ENCODE data around the gene DDX18.

Gene DDX18

DNA sequence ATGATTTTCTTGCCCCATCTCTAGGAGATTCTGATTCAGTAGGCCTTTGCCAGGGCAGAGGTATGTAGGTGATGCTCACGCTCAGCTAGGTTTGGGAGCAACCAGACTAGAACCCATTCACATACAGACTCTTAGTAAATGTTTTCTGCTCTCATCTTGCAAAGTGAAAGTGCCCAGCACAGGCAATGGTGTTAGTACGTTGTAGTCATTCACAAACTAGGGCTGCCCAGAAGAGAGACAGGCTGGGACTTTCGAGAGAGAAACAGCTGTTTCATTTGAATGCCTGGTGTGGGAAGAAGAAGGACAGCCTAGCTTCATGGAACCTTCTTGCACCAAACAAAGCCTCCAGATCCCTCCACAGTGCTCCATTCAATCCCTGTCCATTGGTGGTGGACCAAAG lies 19.4 kb downstream of the DDX18 start:
- no peak for DNase-seq (ENCODE audit: low read depth in 4 of 4, low spot score in 1 of 4)

DNA sequence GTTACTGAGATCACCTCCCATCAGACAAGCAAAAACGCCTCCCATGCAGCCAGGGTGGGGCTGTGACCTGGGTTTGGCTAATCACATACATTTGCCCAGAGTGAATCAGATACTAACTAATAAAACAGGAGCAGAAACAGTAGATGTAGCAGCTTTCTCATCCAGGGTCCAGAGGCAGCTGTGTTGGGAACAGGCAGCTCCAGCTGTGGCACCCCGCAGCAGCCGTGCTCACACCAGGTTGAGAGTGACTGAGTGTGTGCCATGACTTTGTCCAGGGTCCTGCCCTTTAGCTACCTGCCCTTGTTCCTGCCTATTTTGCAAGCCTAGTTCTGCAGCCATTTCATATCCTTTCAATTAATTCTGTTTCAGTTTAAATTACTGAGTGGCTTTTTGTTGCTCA lies 20.5 kb downstream of the DDX18 start:
- no peak for DNase-seq (ENCODE audit: low read depth in 4 of 4, low spot score in 1 of 4)

DNA sequence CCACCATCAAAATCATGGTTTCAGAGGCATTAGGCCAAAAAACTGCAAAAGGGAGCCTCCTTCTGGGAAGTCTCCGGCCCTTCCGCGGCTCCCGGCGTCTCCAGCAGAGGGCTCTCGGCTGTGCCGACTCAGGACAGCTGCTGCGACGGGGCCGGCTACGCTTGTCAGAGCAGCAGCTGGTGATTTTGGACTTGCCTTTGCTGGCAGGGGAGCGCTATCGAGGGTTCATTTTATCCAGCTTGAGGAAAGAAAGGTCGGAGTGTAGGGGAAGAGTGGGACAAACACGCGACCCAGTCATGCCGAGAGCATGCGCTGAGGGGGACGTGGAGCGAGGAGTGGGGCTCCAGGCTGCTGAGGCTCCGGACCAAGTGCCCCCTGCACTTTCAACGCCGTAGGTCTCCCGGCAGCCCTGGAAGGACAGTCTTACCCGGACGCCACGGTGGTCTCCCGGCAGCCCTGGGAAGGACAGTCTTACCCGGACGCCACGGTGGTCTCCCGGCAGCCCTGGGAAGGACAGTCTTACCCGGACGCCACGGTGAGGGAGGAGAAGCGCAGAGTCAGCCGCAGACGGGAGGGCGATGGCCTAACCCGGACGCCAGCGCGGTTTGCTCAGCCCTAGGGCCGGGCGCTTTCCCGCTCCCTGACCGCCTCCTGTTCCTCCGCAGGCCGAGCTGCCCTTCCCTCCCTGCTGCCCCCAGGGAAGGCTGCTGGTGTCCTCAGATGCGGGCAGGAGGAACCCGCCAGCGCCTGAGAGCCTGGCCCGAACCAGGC lies 21.7 kb downstream of the DDX18 start:
- peak; percentile 26 to 36 (median 34) for DNase-seq (ENCODE audit: low read depth in 4 of 4, low spot score in 1 of 4)

DNA sequence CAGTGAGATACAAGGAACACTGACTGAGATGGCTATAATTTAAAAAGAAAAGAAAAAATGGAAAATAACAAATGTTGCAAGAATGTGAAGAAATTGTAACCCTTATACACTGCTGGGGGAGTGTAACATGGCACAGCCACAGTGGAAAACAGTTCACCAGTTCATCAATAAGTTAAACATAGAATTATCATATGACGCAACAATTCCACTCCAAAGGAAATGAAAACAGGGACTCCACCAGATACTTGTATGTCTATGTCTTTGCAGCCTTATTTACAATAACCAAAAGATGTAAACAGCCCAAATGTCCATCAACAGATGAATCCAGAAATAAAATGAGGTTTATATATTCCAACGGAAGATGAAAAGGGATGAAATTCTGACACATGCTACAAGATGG lies 30.8 kb downstream of the DDX18 start:
- no peak for DNase-seq (ENCODE audit: low read depth in 4 of 4, low spot score in 1 of 4)

- DNase-seq (ENCODE audit: low read depth in 4 of 4, low spot score in 1 of 4): no peak
Measured at GRCh38 chr2:117850015-117850414, 35.5 kb downstream of the DDX18 start.

GRCh38 chr2:117850461-117850860 lies 36.0 kb downstream of the DDX18 start:
- DNase-seq (ENCODE audit: low read depth in 4 of 4, low spot score in 1 of 4): no peak

DNA sequence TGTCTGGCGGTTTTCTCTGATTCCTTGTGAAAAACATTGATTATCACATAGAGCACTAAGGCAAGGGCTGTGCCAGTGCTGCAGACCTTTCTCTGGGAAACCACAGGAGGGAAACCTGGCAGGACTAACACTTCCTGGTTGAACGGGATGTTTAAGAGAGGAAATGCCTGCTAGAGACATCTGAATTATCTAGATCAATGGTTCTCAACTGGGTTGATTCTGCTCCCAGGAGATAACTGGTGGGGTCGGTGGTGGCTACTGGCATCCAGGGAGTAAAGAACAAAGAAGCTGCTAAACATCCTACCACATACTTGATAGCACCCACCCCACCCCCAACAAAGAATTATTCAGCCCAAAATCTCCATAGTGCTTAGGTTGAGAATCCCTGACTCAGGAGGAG lies 37.5 kb downstream of the DDX18 start:
- DNase-seq (ENCODE audit: low read depth in 4 of 4, low spot score in 1 of 4): no peak

DNA sequence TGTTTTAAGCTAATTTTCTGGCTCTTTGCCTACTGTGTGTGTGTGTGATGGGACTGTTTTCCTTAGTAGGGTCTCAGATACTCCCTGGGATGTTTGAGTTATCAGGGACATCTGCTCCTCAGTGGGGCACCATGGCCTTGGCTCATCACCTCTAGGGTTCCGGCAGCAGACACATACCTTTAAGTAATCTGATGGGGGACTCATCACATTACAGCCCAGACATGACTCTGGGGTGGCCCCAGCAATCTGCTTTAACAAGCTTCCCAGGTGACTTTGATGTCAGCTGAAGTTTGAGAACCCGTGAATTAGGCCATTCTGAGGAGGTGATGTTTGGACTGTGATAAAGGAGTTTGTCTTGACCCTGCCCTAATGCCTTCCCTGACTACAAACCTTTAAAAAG lies 38.8 kb downstream of the DDX18 start:
- DNase-seq (ENCODE audit: low read depth in 4 of 4, low spot score in 1 of 4): no peak

GRCh38 chr2:117853873-117854272 lies 39.4 kb downstream of the DDX18 start:
- DNase-seq (ENCODE audit: low read depth in 4 of 4, low spot score in 1 of 4): no peak

DNA sequence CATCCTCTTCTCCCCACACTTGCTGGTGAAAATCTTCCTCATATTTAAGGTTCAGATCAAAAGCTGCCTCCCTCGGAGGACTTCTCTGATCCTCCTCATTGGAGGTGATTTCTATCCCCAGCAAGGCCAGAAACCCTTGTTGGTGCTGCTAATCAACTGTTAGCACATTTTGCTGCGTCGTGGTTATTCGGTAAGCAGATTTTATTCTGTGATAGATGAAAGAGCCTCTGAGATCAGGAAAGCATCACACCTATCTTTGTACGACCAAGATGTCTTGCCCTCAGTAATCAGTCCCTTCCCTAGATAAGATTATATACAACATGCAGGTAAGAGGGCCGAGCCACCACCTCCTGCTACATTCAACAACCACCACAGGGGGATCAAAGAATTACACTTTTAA lies 40.1 kb downstream of the DDX18 start:
- DNase-seq (ENCODE audit: low read depth in 4 of 4, low spot score in 1 of 4): no peak

DNA sequence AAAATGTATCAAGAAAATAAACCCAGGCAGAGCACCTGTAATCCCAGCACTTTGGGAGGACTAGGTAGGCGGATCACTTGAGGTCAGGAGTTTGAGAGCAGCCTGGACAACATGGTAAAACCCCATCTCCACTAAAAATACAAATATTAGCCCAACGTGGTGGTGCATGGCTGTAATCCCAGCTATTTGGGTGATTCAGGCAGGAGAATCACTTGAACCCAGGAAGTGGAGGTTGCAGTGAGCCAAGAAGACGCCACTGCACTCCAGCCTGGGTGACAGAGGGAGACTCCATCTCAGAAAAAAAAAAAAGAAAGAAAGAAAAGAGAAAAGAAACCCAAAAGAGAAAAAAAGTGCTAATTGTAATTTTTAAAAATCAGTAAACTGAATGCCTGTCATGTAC lies 41.4 kb downstream of the DDX18 start:
- no peak for DNase-seq (ENCODE audit: low read depth in 4 of 4, low spot score in 1 of 4)

DNA sequence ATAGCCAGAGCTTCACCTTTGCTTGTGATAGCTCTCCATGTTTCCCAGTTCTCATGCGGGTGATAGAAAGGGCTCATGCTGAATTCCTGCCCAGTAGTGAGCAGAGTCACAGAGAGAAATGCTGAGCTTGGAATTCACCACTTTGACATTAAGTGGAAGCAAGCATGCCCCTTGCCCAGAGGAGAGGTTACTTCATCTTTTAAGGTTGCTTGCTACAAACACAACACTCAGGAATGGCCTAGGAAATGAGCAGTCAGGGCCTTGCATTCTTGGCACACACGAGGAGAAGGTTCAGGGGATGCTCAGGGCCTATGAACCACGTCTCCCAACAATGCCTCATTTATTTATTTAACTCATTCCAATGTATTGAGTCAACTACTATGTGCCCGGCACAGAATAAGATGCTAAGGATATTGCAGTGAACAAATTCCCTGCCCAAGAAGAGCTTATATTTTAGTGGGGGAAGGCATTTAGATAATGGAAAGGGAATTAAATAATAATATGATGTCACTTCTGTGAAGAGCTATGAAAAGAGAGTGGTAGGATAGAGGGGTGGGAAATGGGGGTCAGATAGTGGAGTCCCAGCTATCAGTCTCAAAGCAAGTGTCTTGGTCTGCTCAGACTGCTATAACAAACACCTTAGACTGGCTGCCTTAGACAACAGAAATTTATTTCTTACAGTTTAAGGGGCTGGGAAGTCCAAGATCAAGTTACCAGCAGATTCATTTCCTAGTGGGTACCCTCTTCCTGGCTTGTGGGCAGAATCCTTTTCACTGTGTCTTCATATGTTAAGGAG lies 42.1 kb downstream of the DDX18 start:
- no peak for DNase-seq (ENCODE audit: low read depth in 4 of 4, low spot score in 1 of 4)

GRCh38 chr2:117858336-117858735 lies 43.8 kb downstream of the DDX18 start:
- DNase-seq (ENCODE audit: low read depth in 4 of 4, low spot score in 1 of 4): no peak

DNA sequence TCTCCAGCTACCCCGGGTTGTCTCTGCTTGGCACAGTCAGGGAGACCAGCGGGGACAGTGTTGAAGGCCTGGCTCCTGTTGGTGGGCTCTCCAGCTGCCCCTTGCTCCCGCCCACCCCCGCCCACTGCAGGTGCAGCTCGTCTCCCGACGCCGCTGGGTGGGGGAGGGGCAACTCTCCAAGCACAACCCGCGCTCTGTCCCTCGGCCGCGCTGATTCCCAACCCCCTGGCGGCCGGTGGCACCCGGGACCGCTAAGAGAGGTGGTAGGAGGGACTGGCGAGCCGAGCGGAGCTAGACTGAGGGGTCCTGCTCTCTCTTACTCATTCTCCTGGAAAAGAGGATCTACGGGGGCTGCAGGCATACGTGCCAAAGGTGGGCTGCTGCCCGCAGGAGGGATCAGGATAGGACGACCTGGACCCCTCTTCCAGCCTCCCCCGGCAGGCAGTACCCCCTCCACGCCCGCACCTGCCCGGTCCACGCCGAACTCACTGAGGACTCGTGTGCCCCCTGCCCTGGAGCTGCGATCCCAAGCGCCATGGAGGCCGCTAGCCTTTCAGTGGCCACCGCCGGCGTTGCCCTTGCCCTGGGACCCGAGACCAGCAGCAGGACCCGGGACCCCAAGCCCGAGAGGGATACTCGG lies 44.5 kb downstream of the DDX18 start:
- no peak for DNase-seq (ENCODE audit: low read depth in 4 of 4, low spot score in 1 of 4)

DNA sequence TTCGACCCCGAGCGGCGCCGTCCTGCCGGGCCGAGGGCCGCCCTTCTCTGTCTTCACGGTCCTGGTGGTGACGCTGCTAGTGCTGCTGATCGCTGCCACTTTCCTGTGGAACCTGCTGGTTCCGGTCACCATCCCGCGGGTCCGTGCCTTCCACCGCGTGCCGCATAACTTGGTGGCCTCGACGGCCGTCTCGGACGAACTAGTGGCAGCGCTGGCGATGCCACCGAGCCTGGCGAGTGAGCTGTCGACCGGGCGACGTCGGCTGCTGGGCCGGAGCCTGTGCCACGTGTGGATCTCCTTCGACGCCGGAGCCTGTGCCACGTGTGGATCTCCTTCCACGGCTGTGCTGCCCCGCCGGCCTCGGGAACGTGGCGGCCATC lies 45.0 kb downstream of the DDX18 start:
- no peak for DNase-seq (ENCODE audit: low read depth in 4 of 4, low spot score in 1 of 4)

DNA sequence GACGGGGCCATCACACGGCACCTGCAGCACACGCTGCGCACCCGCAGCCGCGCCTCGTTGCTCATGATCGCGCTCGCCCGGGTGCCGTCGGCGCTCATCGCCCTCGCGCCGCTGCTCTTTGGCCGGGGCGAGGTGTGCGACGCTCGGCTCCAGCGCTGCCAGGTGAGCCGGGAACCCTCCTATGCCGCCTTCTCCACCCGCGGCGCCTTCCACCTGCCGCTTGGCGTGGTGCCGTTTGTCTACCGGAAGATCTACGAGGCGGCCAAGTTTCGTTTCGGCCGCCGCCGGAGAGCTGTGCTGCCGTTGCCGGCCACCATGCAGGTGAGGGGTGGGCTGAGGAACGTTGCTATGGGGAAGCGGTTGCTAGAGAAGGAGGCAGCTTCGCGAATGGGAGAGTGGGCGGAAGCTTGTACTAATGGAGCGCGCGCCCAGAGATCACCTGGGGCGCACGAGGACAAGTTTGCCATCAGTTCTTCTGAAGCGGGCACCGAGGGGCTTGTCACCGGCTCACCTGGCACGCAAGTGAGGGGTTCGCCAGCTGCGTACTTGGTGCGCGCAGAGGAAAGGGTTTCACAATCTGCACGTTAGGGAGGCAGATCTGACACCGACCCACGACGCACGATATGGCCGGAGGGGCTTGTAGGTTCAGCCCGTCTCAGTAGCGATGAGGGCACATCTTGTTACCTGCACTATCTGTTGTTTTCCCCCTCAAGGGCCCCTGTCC lies 45.6 kb downstream of the DDX18 start:
- DNase-seq (ENCODE audit: low read depth in 4 of 4, low spot score in 1 of 4): no peak

DNA sequence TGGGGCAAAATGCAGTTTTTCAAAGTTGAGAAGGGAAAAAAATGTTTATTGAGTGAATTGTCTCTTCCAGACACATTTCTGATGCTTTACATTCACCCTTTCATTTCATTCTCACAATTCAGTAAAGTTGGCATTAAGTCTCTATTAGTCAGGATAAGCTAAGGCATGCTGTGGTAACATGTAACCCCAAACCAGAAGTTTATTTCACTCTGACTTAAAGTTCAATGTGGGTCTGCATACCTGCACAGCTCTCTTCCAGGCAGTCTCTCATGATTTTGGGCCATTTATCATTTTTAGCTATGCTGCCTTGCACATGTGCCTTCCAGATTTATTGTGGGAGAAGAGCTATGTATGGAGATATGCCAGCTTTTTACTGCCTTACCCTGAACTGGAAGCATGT lies 48.0 kb downstream of the DDX18 start:
- DNase-seq (ENCODE audit: low read depth in 4 of 4, low spot score in 1 of 4): no peak

- DNase-seq (ENCODE audit: low read depth in 4 of 4, low spot score in 1 of 4): no peak
Measured at GRCh38 chr2:117875786-117876185, 61.3 kb downstream of the DDX18 start.

GRCh38 chr2:117879003-117879402 lies 64.5 kb downstream of the DDX18 start:
- DNase-seq (ENCODE audit: low read depth in 4 of 4, low spot score in 1 of 4): no peak
